ENCODE measurements around the gene SIGLEC5. TPM values are rescaled to one million over a fixed set of nuclear protein-coding genes. Genes with fewer than 3 reads are reported as not detected.

Gene SIGLEC5
- total RNA-seq, 1 experiment from 2014 or later = not detected

- BruUV-seq (replicated peaks) = no TSS peak
- Histone ChIP-seq H3K27ac (ENCODE audit: low read length) (no peak overlapping the region), H3K9ac (ENCODE audit: low read length) (no peak overlapping the region), H3F3A (ENCODE audit: low read length, unreplicated experiment) (no peaks in the 10 kb centered on the region), H3K27me3 (ENCODE audit: low read length) (peaks cover 30% of the 10 kb centered on the region), H3K36me3 (ENCODE audit: low read depth, low read length) (no peaks in the 10 kb centered on the region), H4K20me1 (ENCODE audit: low read length) (no peaks in the 10 kb centered on the region), H3K9me2 (replicated peaks; ENCODE audit: low read length) (no peaks in the 10 kb centered on the region), H3K9me3 (ENCODE audit: low read length) (no peaks in the 10 kb centered on the region), H3K4me2 (ENCODE audit: low read length) (no peak overlapping the region), H3K4me1 (ENCODE audit: insufficient read depth, low read length) (no peaks in the 10 kb centered on the region), H3K79me2 (ENCODE audit: low read length) (no peaks in the 10 kb centered on the region), H3K4me3 (ENCODE audit: low read length) (no peak overlapping the region), H2AFZ (ENCODE audit: low read length) (no peak overlapping the region)
- CTCF ChIA-PET = interaction anchor here (0.6 kb wide), 1 partner anchor 15 kb away, joined by 3 read pairs; no protein-coding TSS in a partner anchor
- POLR2A ChIA-PET (ENCODE audit: unreplicated experiment) = no interaction called here
- ATAC-seq (no peak), DNase-seq (no peak)
- intact Hi-C loops (cut with micrococcal nuclease) = loop anchor here (2.0 kb wide), 1 partner anchor 115 kb away; no protein-coding TSS in a partner anchor
- TF ChIP-seq EZH2phosphoT487 (IDR thresholded peaks at IDR 0.05; ENCODE audit: borderline replicate concordance, low read length) (no peak), EZH2 (IDR thresholded peaks at IDR 0.05; ENCODE audit: low read length, unreplicated experiment) (no peak)
- TF ChIP-seq, protein P1, sequence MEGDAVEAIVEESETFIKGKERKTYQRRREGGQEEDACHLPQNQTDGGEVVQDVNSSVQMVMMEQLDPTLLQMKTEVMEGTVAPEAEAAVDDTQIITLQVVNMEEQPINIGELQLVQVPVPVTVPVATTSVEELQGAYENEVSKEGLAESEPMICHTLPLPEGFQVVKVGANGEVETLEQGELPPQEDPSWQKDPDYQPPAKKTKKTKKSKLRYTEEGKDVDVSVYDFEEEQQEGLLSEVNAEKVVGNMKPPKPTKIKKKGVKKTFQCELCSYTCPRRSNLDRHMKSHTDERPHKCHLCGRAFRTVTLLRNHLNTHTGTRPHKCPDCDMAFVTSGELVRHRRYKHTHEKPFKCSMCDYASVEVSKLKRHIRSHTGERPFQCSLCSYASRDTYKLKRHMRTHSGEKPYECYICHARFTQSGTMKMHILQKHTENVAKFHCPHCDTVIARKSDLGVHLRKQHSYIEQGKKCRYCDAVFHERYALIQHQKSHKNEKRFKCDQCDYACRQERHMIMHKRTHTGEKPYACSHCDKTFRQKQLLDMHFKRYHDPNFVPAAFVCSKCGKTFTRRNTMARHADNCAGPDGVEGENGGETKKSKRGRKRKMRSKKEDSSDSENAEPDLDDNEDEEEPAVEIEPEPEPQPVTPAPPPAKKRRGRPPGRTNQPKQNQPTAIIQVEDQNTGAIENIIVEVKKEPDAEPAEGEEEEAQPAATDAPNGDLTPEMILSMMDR (conservative IDR thresholded peaks at IDR 0.05; ENCODE audit: low read depth, low read length) = no peak
Measured at GRCh38 chr19:51663650-51664049, 33.4 kb upstream of the SIGLEC5 start.

- TF ChIP-seq, protein P1 (conservative IDR thresholded peaks at IDR 0.05; ENCODE audit: low read depth, low read length) = peak; percentile 69
- no peak for TF ChIP-seq EZH2phosphoT487 (IDR thresholded peaks at IDR 0.05; ENCODE audit: borderline replicate concordance, low read length)
- H3K27ac ChIP-seq (ENCODE audit: low read length) = no peak overlapping the region
- H3K27me3 ChIP-seq (ENCODE audit: low read length) = peaks cover 18% of the 10 kb centered on the region; the same call in 1 of the 2 replicates
- no peaks in the 10 kb centered on the region for H3K9me3 ChIP-seq (ENCODE audit: low read length)
- H3K4me2 ChIP-seq (ENCODE audit: low read length) = no peak overlapping the region
- H4K20me1 ChIP-seq (ENCODE audit: low read length) = no peaks in the 10 kb centered on the region
- peak; percentile 95 for DNase-seq
- peaks cover 5% of the 10 kb centered on the region for H3K4me1 ChIP-seq (ENCODE audit: insufficient read depth, low read length)
- no peak overlapping the region for H3K4me3 ChIP-seq (ENCODE audit: low read length)
- ChIA-PET CTCF (interaction anchor here (0.5 to 1.0 kb wide), 12 partner anchors 16 to 321 kb away, joined by 3 to 6 read pairs (median 4); no protein-coding TSS in a partner anchor), POLR2A (ENCODE audit: unreplicated experiment) (no interaction called here)
- H3K9me2 ChIP-seq (replicated peaks; ENCODE audit: low read length) = no peaks in the 10 kb centered on the region
- H3F3A ChIP-seq (ENCODE audit: low read length, unreplicated experiment) = no peaks in the 10 kb centered on the region
- no peaks in the 10 kb centered on the region for H3K79me2 ChIP-seq (ENCODE audit: low read length)
- BruUV-seq (replicated peaks) = no TSS peak
- intact Hi-C loops (cut with micrococcal nuclease) = no loop called here
- ATAC-seq = peak; percentile 85
- H3K36me3 ChIP-seq (ENCODE audit: low read depth, low read length) = no peaks in the 10 kb centered on the region
- H3K9ac ChIP-seq (ENCODE audit: low read length) = no peak overlapping the region
- H2AFZ ChIP-seq (ENCODE audit: low read length) = no peak overlapping the region
Measured at GRCh38 chr19:51660975-51661600, 30.9 kb upstream of the SIGLEC5 start.

- Histone ChIP-seq H3K9ac (ENCODE audit: low read length) (no peak overlapping the region), H4K20me1 (ENCODE audit: low read length) (no peaks in the 10 kb centered on the region), H3K4me3 (ENCODE audit: low read length) (no peak overlapping the region), H3K9me3 (ENCODE audit: low read length) (no peaks in the 10 kb centered on the region), H3K4me2 (ENCODE audit: low read length) (no peak overlapping the region), H3K79me2 (ENCODE audit: low read length) (no peaks in the 10 kb centered on the region), H3K36me3 (ENCODE audit: low read depth, low read length) (no peaks in the 10 kb centered on the region), H3F3A (ENCODE audit: low read length, unreplicated experiment) (no peaks in the 10 kb centered on the region), H3K4me1 (ENCODE audit: insufficient read depth, low read length) (peaks cover 5% of the 10 kb centered on the region), H2AFZ (ENCODE audit: low read length) (no peak overlapping the region), H3K9me2 (replicated peaks; ENCODE audit: low read length) (no peaks in the 10 kb centered on the region), H3K27ac (ENCODE audit: low read length) (no peak overlapping the region), H3K27me3 (ENCODE audit: low read length) (peaks cover 43% of the 10 kb centered on the region)
- TF ChIP-seq, protein P1 (conservative IDR thresholded peaks at IDR 0.05; ENCODE audit: low read depth, low read length) = no peak
- no peak for TF ChIP-seq EZH2phosphoT487 (IDR thresholded peaks at IDR 0.05; ENCODE audit: borderline replicate concordance, low read length)
- BruUV-seq (replicated peaks) = no TSS peak
- ChIA-PET POLR2A (ENCODE audit: unreplicated experiment) (interaction anchor here (0.6 kb wide), 1 partner anchor 66 kb away, joined by 3 read pairs; no protein-coding TSS in a partner anchor), CTCF (no interaction called here)
- DNase-seq = no peak
- intact Hi-C loops (cut with micrococcal nuclease) = no loop called here
- ATAC-seq = no peak
Measured at GRCh38 chr19:51654783-51655182, 24.6 kb upstream of the SIGLEC5 start.

All from PC-3 (cell line).